Measurements from ENCODE around the gene FBXO10.
"Not testable (repeated sequence)": the region's sequence is repeated elsewhere in the genome, so short reads cannot be mapped to it uniquely, and the experiment has no call there.

FBXO10 gene, protein sequence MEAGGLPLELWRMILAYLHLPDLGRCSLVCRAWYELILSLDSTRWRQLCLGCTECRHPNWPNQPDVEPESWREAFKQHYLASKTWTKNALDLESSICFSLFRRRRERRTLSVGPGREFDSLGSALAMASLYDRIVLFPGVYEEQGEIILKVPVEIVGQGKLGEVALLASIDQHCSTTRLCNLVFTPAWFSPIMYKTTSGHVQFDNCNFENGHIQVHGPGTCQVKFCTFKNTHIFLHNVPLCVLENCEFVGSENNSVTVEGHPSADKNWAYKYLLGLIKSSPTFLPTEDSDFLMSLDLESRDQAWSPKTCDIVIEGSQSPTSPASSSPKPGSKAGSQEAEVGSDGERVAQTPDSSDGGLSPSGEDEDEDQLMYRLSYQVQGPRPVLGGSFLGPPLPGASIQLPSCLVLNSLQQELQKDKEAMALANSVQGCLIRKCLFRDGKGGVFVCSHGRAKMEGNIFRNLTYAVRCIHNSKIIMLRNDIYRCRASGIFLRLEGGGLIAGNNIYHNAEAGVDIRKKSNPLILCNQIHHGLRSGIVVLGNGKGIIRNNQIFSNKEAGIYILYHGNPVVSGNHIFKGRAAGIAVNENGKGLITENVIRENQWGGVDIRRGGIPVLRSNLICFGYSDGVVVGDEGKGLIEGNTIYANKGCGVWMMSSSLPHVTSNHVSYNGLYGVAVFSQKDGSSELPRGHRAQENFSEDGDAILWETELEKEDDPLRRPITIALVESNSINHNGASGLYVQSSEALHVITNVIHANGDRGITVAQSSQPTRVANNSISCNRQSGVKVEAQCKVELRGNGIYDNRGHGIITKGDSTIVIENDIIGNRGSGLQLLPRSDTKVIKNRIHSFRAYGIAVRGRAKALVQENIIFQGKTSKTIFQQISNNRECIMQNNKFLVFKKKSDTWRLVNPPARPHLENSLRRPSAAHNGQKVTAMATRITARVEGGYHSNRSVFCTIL

GRCh38 chr9:37575921-37576721, at the start of gene FBXO10:
TSS of gene FBXO10 (minus strand) at chr9:37576380. CDS start at chr9:37541768, 34,612 bp downstream.
- peak; percentile 19 for DNase-seq (ENCODE audit: low read depth)

DNA sequence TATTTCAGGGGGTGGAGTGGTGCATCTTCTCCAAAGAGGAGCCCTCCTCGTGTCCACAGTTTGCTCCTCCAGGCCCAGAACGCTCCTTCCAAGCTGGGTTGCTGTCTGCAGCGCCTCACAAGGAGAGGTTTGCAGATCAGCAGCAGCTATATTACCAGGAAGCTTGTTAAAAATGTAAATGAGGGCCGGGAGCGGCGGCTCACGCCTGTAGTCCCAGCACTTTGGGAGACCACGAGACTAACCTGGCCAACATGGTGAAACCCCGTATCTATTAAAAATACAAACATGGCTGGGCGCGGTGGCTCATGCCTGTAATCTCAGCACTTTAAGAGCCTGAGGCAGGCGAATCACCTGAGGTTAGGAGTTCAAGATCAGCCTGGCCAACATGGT, 49.6 kb upstream of the FBXO10 start:
- DNase-seq (ENCODE audit: low read depth) = no peak

- DNase-seq (ENCODE audit: low read depth) = no peak
These were observed 49.0 kb upstream of the FBXO10 start for GRCh38 chr9:37625036-37625757.

DNA sequence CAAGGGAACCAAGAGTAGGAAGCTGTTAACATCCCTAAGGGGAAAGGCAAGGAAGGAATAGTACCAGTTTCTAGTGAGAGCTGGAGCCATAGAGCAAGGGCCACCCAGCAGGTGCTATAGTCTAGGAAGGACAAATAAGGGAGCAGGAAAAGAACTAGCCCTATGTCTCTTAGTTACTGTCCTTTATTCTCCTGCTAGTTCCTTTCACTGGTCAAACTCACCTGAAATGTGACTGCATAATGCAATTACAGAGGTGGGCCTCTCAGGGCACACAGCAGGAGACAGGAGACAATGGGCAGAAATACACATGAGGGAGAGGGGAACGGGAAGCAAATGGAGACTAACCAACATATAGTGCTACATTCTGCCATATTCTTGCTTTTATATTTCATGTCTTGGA, 47.9 kb upstream of the FBXO10 start:
- no peak for DNase-seq (ENCODE audit: low read depth)

DNA sequence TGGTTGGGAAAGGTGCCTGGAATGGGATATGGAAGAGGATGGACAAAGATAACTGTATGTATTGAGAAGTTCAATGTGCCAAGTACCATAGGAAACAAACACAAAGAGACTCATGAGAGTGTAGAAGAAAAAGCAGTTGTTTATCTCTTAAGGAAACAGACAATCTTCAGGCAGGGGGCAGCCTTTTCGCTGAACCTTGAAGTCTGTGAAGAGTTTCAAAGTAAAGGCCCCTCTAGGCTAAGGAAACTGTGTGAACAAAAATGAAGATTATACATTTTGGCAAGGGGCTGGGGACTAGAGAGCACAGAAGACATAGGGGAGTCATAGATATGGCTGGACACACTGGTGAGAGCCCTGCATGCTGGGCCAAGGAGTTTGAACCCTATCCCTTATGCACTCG, 47.1 kb upstream of the FBXO10 start:
- DNase-seq (ENCODE audit: low read depth) = no peak

DNA sequence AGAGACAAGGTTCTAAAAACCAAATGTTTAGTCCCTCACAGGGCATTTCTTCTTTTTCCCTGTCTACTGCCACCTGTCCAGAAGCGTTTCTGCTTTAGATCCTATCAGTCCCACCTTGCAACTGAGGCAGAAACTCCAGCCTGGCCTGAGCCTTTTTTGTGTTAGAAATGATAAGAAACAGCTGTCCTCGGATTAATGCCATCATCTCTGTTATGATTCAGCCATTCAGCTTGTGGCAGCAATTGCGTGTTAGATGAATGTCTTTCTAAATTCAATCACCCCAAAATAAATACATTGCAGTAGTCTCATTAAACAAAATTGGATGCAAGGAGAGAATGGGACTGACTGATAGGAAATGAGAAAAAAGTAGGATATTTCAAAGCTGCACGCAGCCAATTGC, 46.3 kb upstream of the FBXO10 start:
- no peak for DNase-seq (ENCODE audit: low read depth)

- no peak for DNase-seq (ENCODE audit: low read depth)
These were observed 45.3 kb upstream of the FBXO10 start for GRCh38 chr9:37621273-37622121.

GRCh38 chr9:37620396-37620795, 44.2 kb upstream of the FBXO10 start:
- no peak for DNase-seq (ENCODE audit: low read depth)

DNA sequence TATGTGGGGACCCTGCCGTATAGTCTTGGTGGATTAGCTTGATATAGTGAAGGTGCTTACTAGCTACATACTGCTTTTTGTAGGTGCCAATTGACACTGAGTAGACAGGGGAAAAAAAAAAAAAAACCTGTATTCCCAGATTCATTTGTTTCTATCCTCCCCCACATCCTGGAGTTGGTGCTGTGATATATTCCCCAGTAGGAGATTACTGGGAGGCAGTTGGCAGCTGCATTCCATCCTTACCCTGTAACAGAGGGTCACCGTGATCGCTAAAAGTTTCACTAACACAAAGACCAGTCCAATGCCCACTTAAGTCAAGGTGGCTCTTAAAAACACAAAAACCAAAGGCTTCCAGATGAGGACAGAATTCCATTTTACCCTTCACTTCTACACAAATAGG, 43.6 kb upstream of the FBXO10 start:
- DNase-seq (ENCODE audit: low read depth) = no peak

- DNase-seq (ENCODE audit: low read depth) = no peak
These were observed 42.6 kb upstream of the FBXO10 start for GRCh38 chr9:37618817-37619216.

- no peak for DNase-seq (ENCODE audit: low read depth)
These were observed 41.7 kb upstream of the FBXO10 start for GRCh38 chr9:37617832-37618231.

DNA sequence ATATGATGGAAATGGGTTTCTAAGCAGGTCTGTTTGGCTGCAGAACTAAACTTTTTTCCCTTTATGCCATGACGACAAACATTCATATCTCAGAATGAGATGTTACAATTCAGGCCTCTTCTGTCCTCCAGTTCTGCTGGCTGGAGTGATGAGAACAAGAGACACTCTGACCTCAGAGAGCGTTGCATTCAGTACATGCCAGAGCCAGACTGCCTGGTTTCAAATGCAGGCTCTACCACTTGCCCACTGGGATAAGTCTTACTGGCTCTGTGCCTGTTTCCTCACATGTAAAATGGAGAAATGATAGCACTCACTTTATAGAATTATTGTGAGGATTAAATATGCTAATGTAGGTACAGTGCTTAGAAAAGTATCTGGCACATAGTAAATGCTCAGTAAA, 41.0 kb upstream of the FBXO10 start:
- DNase-seq (ENCODE audit: low read depth) = no peak

- DNase-seq (ENCODE audit: low read depth) = no peak
These were observed 35.8 kb upstream of the FBXO10 start for GRCh38 chr9:37611961-37612360.

- DNase-seq (ENCODE audit: low read depth) = no peak
These were observed 34.8 kb upstream of the FBXO10 start for GRCh38 chr9:37611014-37611413.

DNA sequence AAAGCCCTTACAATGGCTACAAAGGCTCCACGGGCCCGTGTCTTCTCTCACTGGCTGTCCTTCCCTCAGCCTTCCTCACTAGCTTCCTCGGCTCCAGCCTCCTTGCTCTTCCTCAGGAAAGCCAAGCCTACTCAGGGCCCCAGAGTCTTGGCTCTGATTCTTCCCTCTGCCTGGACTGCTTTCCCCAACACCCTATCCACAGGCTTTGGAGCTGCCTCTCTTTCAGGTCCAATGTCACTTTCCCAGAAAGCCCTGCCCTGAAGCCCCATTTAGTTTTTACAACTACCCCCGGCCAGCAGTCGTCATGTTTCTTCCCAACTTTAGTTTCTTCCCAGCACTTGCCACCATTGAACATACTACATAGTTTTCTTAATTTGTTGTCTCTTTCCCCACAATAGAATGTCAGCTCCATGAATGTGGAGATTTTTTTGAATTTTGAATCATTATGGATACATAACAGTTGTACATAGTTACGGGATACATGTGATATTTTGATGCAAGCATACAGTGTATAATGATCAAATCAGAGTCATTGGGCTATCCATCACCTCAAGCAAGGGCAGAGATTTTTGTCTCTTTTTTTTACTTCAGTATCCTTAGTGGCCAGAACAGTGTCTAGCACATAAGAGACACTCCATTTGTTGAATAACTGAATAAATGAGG, 33.7 kb upstream of the FBXO10 start:
- DNase-seq (ENCODE audit: low read depth) = no peak

DNA sequence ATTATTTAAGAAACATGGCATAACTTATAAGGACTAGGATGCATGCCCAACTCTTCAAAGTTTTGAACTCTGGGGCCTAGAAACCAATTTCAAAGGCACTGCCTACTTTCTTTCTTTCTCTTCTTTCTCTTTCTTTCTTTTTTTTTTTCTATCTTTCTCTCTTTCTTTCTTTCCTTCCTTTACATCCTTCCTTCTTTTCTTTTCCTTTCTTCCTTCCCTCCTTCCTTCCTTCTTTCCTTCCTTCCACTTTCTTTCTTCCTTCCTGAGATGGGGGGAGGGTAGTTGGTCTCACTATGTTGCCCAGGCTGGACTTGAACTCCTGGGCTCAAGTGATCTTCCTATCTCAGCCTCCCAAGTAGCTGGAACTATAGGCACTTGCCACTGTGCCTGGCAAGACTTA, 32.1 kb upstream of the FBXO10 start:
- no peak for DNase-seq (ENCODE audit: low read depth)

DNA sequence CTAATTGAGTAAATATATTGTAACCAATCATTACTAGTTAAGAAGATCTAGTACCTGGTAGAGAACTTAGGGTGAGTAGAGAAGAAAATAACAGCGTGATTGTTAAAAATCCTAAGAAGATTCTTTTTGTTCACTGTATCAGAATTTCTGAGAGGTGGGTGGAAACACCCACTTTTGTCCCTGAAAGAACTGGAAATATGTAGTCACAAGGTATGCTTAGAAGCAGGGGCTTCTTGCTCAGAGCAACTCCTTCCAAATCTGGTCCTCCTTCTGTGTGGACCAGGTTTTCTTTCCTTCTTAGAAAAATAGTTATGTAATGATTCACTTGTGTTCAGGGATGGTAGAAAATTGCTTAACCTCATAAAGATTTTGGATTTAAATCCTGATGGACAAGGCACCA, 28.1 kb upstream of the FBXO10 start:
- DNase-seq (ENCODE audit: low read depth) = no peak

DNA sequence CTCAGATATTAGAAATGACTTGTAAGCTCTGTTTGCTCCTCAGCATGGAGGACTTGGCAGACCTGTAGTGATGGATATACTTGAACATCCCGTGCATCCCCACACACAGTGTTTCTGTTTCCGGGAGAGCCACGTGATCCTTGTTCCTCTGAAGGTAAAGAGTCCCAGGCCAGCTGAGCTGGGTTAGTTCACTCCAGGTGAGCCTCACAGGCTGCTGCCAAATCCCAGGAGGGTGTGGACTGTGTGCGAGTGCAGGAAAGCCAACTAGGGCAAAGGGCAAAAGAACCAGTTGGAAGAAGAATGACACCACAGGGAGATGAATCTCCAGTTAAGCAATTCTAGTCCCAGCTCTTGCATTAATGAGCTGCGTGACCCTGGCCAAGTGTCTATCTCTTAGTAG, 26.6 kb upstream of the FBXO10 start:
- no peak for DNase-seq (ENCODE audit: low read depth)

- DNase-seq (ENCODE audit: low read depth) = not testable (repeated sequence)
These were observed 25.9 kb upstream of the FBXO10 start for GRCh38 chr9:37602061-37602460.

- no peak for DNase-seq (ENCODE audit: low read depth)
These were observed 20.3 kb upstream of the FBXO10 start for GRCh38 chr9:37596504-37596903.
